ENCODE data around the gene ZNF554.

Gene ZNF554

GRCh38 chr19:2858864-2859263 lies 39.2 kb downstream of the ZNF554 start:
- Mint-ChIP-seq H3K36me3 (ENCODE audit: low read depth) (peaks cover 50% of the 10 kb centered on the region), H3K27me3 (ENCODE audit: low read depth, poor library complexity) (peaks cover 4% of the 10 kb centered on the region), H3K27ac (no peak overlapping the region), H3K4me1 (no peaks in the 10 kb centered on the region), H3K4me3 (no peak overlapping the region), H3K9me3 (peaks cover 89% of the 10 kb centered on the region)
- DNase-seq, result no peak
- TF ChIP-seq, protein P1, sequence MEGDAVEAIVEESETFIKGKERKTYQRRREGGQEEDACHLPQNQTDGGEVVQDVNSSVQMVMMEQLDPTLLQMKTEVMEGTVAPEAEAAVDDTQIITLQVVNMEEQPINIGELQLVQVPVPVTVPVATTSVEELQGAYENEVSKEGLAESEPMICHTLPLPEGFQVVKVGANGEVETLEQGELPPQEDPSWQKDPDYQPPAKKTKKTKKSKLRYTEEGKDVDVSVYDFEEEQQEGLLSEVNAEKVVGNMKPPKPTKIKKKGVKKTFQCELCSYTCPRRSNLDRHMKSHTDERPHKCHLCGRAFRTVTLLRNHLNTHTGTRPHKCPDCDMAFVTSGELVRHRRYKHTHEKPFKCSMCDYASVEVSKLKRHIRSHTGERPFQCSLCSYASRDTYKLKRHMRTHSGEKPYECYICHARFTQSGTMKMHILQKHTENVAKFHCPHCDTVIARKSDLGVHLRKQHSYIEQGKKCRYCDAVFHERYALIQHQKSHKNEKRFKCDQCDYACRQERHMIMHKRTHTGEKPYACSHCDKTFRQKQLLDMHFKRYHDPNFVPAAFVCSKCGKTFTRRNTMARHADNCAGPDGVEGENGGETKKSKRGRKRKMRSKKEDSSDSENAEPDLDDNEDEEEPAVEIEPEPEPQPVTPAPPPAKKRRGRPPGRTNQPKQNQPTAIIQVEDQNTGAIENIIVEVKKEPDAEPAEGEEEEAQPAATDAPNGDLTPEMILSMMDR (IDR thresholded peaks at IDR 0.05), result no peak

DNA sequence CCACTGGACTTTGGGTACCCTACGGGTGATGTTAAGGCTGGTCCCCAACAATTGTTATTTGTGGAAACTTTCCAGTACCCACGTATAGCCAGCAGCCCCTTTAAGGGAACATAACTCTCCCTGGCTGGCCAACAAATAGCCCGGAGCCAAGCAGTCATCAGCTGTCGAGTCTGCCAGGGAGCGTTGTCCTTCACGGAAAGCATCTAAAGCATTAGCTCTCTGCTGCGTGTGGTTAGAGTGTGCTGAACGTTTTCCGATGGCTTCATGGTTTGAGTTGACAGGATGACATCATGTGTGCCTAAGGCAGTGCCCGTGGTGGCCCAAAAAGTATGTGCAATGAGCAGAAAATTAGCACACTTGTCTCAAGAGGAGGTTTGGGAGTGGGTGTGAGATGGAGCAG lies 44.1 kb downstream of the ZNF554 start:
- no peak overlapping the region for H3K27ac Mint-ChIP-seq
- no peaks in the 10 kb centered on the region for H3K4me1 Mint-ChIP-seq
- TF ChIP-seq, protein P1 (IDR thresholded peaks at IDR 0.05), result no peak
- peaks cover 86% of the 10 kb centered on the region for H3K9me3 Mint-ChIP-seq
- no peak overlapping the region for H3K4me3 Mint-ChIP-seq
- peaks cover 3% of the 10 kb centered on the region for H3K27me3 Mint-ChIP-seq (ENCODE audit: low read depth, poor library complexity)
- H3K36me3 Mint-ChIP-seq (ENCODE audit: low read depth), result peaks cover 9% of the 10 kb centered on the region
- no peak for DNase-seq

- Mint-ChIP-seq H3K36me3 (ENCODE audit: low read depth) (peaks cover 6% of the 10 kb centered on the region), H3K4me3 (no peak overlapping the region), H3K27me3 (ENCODE audit: low read depth, poor library complexity) (peaks cover 3% of the 10 kb centered on the region), H3K27ac (no peak overlapping the region), H3K4me1 (no peaks in the 10 kb centered on the region), H3K9me3 (peaks cover 83% of the 10 kb centered on the region)
- TF ChIP-seq, protein P1 (IDR thresholded peaks at IDR 0.05), result no peak
- no peak for DNase-seq
Observed at GRCh38 chr19:2865334-2866100, 45.8 kb downstream of the ZNF554 start.

- H3K4me3 Mint-ChIP-seq, result no peak overlapping the region
- TF ChIP-seq, protein P1 (IDR thresholded peaks at IDR 0.05), result no peak
- H3K4me1 Mint-ChIP-seq, result no peaks in the 10 kb centered on the region
- DNase-seq, result no peak
- peaks cover 3% of the 10 kb centered on the region for H3K27me3 Mint-ChIP-seq (ENCODE audit: low read depth, poor library complexity)
- H3K27ac Mint-ChIP-seq, result no peak overlapping the region
- peaks cover 86% of the 10 kb centered on the region for H3K9me3 Mint-ChIP-seq
- peaks cover 6% of the 10 kb centered on the region for H3K36me3 Mint-ChIP-seq (ENCODE audit: low read depth)
Observed at GRCh38 chr19:2866495-2867024, 46.9 kb downstream of the ZNF554 start.

DNA sequence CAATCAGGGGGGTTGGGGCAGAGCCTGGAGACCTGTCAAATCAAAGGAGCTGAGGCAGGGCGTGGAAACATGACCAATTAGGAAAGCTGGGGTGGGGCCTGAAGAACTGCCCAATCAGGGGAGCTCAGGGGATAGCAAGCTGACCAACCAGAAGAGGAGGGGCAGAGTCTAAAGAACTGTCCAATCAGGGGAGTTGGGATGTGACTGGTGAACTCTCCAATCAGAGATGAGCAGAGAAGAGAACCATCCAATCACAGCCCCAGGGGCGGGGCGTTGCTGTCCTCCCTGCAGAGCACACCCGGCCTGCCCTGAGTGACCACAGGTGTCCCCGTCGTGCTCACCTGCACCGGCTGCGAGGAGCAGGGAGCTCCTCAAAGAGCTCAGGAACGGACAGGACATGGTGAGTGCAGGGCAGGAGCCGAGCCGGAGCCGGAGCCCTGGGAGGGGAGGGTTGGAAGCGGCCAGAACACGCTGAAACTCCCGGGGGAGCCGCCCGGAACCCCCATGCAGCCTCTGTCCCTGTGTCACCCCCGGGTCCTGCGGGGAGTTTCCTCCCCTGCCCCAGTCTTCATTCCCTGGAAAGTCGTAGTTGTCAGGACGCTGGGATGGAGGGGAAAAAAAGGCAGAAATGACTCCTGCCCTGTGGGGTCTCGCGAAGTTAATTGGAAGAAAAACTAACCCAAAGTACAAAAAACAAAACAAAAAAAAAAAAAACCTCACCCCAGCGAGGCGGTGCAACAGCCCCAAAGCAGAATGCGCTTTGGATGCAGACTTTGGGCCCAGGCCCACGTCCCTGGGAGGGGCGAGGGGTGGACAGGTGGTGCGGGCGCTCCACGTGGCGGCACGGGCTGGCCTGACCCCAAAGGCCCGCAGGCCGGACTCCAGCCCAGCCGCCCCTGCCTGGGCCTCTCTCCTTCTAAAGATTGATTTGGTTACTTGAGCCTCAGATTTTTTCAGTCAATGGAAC lies 47.6 kb downstream of the ZNF554 start, which contains the start of gene ZNF556:
Gene ZNF556 (plus strand): TSS at position 311 of the 967 bp plus-strand sequence. CDS start 87 bp downstream, at position 398.
- Mint-ChIP-seq H3K4me1 (no peaks in the 10 kb centered on the region), H3K36me3 (ENCODE audit: low read depth) (peaks cover 6% of the 10 kb centered on the region), H3K27me3 (ENCODE audit: low read depth, poor library complexity) (peaks cover 3% of the 10 kb centered on the region), H3K4me3 (no peak within 1 kb of the TSS), H3K9me3 (peaks cover 83% of the 10 kb centered on the region), H3K27ac (no peak within 1 kb of the TSS)
- TF ChIP-seq, protein P1 (IDR thresholded peaks at IDR 0.05), result no peak
- DNase-seq, result no peak

Measured in nephron progenitor cell (in vitro differentiated cells).